ENCODE data around the gene LMTK3. TPM values are rescaled to one million over a fixed set of nuclear protein-coding genes. Genes with fewer than 3 reads are reported as not detected.

LMTK3 gene
- total and polyA plus RNA-seq, 2 experiments from 2014 or later: 1.6 to 11.8 TPM

DNA sequence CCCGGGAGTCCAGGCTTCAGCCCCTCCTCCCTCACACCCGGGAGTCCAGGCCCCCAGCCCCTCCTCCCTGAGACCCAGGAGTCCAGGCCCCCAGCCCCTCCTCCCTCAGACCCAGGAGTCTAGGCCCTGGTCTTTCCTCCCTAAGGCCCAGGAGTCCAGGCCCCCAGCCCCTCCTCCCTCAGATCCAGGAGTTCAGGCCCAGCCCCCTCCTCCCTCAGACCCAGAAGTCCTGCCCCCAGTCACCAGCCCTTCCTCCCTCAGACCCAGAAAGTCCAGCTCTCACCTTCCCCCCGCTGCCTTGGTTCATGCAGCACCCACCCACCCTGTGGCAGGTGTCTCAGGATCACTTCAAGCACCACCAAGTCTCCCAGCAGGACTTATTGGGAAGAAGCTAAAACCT lies 28.3 kb downstream of the LMTK3 start:
- peaks cover 34% of the 10 kb centered on the region for H3F3A ChIP-seq (replicated peaks; ENCODE audit: low read depth)
- Mint-ChIP-seq H3K4me1 (peaks cover 21% of the 10 kb centered on the region), H3K4me3 (no peak overlapping the region), H3K36me3 (ENCODE audit: low read depth) (peaks cover 15% of the 10 kb centered on the region), H3K9me3 (peaks cover 2% of the 10 kb centered on the region), H3K27ac (peak overlapping the region; percentile 58; the same call in 1 of the 2 replicates), H3K27me3 (ENCODE audit: insufficient read depth, low read depth, poor library complexity) (peaks cover 49% of the 10 kb centered on the region)
- no peak overlapping the region for H3K27ac ChIP-seq (ENCODE audit: low read depth)
- H3K4me1 ChIP-seq (ENCODE audit: insufficient read depth): peaks cover 12% of the 10 kb centered on the region; the same call in 1 of the 2 replicates
- no peak overlapping the region for H3K4me3 ChIP-seq
- no peaks in the 10 kb centered on the region for H3K79me2 ChIP-seq (replicated peaks; ENCODE audit: insufficient read depth)
- no peaks in the 10 kb centered on the region for H3K27me3 ChIP-seq (ENCODE audit: insufficient read depth)
- H3K4me2 ChIP-seq: no peak overlapping the region
- no peak for TF ChIP-seq EZH2phosphoT487 (IDR thresholded peaks at IDR 0.05; ENCODE audit: unreplicated experiment)
- no peak for TF ChIP-seq ZNF114 (CRISPR knock-in tag; IDR thresholded peaks at IDR 0.05)
- TF ChIP-seq, protein P1, sequence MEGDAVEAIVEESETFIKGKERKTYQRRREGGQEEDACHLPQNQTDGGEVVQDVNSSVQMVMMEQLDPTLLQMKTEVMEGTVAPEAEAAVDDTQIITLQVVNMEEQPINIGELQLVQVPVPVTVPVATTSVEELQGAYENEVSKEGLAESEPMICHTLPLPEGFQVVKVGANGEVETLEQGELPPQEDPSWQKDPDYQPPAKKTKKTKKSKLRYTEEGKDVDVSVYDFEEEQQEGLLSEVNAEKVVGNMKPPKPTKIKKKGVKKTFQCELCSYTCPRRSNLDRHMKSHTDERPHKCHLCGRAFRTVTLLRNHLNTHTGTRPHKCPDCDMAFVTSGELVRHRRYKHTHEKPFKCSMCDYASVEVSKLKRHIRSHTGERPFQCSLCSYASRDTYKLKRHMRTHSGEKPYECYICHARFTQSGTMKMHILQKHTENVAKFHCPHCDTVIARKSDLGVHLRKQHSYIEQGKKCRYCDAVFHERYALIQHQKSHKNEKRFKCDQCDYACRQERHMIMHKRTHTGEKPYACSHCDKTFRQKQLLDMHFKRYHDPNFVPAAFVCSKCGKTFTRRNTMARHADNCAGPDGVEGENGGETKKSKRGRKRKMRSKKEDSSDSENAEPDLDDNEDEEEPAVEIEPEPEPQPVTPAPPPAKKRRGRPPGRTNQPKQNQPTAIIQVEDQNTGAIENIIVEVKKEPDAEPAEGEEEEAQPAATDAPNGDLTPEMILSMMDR (conservative IDR thresholded peaks at IDR 0.05; ENCODE audit: low read depth in 2 of 2): no peak
- no peak for TF ChIP-seq CREB1 (CRISPR knock-in tag; IDR thresholded peaks at IDR 0.05; ENCODE audit: low read depth)
- TF ChIP-seq POLR2AphosphoS5 (IDR thresholded peaks at IDR 0.05; ENCODE audit: low read depth): no peak
- no peak for TF ChIP-seq JUNB (IDR thresholded peaks at IDR 0.05; ENCODE audit: unreplicated experiment)
- DNase-seq (ENCODE audit: low spot score): peak; percentile 14
- no peak overlapping the region for H2AFZ ChIP-seq
- H3K36me3 ChIP-seq (ENCODE audit: insufficient read depth): no peaks in the 10 kb centered on the region
- ATAC-seq: no peak
- H3K9me2 ChIP-seq (ENCODE audit: insufficient read depth): no peaks in the 10 kb centered on the region
- no peaks in the 10 kb centered on the region; the same call in 1 of the 2 replicates for H4K20me1 ChIP-seq (replicated peaks; ENCODE audit: insufficient read depth)

DNA sequence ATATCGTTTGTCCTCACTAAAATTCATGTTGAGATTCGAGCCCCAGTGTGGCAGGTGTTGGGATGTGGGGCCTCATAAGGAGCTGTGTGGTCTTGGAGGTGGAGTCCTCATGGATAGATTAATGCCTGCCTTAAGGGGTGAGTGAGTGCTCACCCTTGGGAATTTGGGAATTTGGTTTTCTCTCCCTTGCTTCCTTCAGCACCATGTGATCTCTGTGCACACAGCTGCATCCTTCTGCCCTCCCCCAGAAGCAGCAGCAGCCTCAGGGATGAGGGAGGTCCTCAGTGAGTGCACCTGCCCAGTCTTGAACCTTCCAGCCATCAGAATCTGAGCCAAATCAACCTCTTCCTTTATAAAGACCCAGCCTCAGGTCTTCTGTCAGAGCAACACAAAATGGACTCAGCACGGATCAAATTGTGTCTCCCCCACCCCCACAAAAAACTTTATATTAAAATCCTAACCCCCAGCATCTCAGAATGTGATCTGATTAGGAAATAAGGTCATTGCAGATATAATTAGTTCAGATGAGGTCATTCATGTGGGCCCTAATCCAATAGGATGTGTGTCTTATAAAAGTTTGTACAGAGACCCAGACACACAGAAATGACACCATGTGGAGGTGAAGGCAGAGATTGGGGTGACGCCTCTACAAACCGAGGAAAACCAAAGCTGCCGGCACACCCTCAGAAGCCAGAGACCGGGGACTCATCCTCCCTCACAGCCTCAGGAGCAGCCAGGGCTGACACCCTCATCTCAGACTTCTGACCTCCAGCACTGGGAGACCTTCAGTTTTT lies 29.6 kb downstream of the LMTK3 start:
- H3K4me3 Mint-ChIP-seq: peak overlapping the region; percentile 83; the same call in 2 of the 3 replicates
- H3K36me3 Mint-ChIP-seq (ENCODE audit: low read depth): peaks cover 17% of the 10 kb centered on the region
- no peak for ATAC-seq
- H3K4me2 ChIP-seq: peak overlapping the region; percentile 84
- H3K4me3 ChIP-seq: peak overlapping the region; percentile 90
- H3K27ac ChIP-seq (ENCODE audit: low read depth): no peak overlapping the region
- peaks cover 2% of the 10 kb centered on the region; the same call in 1 of the 2 replicates for H4K20me1 ChIP-seq (replicated peaks; ENCODE audit: insufficient read depth)
- peaks cover 30% of the 10 kb centered on the region for H3F3A ChIP-seq (replicated peaks; ENCODE audit: low read depth)
- no peaks in the 10 kb centered on the region for H3K79me2 ChIP-seq (replicated peaks; ENCODE audit: insufficient read depth)
- H3K9me2 ChIP-seq (ENCODE audit: insufficient read depth): no peaks in the 10 kb centered on the region
- peaks cover 2% of the 10 kb centered on the region; the same call in 2 of the 3 replicates for H3K9me3 Mint-ChIP-seq
- DNase-seq (ENCODE audit: low spot score): peak; percentile 26
- no peak overlapping the region for H2AFZ ChIP-seq
- no peaks in the 10 kb centered on the region for H3K36me3 ChIP-seq (ENCODE audit: insufficient read depth)
- H3K4me1 Mint-ChIP-seq: peaks cover 22% of the 10 kb centered on the region
- peaks cover 43% of the 10 kb centered on the region for H3K27me3 Mint-ChIP-seq (ENCODE audit: insufficient read depth, low read depth, poor library complexity)
- no peaks in the 10 kb centered on the region for H3K27me3 ChIP-seq (ENCODE audit: insufficient read depth)
- H3K4me1 ChIP-seq (ENCODE audit: insufficient read depth): peaks cover 12% of the 10 kb centered on the region; the same call in 1 of the 2 replicates
- peak overlapping the region; percentile 40; the same call in 1 of the 2 replicates for H3K27ac Mint-ChIP-seq
- TF ChIP-seq, protein P2, sequence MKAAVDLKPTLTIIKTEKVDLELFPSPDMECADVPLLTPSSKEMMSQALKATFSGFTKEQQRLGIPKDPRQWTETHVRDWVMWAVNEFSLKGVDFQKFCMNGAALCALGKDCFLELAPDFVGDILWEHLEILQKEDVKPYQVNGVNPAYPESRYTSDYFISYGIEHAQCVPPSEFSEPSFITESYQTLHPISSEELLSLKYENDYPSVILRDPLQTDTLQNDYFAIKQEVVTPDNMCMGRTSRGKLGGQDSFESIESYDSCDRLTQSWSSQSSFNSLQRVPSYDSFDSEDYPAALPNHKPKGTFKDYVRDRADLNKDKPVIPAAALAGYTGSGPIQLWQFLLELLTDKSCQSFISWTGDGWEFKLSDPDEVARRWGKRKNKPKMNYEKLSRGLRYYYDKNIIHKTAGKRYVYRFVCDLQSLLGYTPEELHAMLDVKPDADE (IDR thresholded peaks at IDR 0.05): no peak
- TF ChIP-seq POLR2AphosphoS5 (IDR thresholded peaks at IDR 0.05; ENCODE audit: low read depth) (no peak), ZNF331 (CRISPR knock-in tag; IDR thresholded peaks at IDR 0.05; ENCODE audit: low read depth) (no peak)
- TF ChIP-seq, protein P3, sequence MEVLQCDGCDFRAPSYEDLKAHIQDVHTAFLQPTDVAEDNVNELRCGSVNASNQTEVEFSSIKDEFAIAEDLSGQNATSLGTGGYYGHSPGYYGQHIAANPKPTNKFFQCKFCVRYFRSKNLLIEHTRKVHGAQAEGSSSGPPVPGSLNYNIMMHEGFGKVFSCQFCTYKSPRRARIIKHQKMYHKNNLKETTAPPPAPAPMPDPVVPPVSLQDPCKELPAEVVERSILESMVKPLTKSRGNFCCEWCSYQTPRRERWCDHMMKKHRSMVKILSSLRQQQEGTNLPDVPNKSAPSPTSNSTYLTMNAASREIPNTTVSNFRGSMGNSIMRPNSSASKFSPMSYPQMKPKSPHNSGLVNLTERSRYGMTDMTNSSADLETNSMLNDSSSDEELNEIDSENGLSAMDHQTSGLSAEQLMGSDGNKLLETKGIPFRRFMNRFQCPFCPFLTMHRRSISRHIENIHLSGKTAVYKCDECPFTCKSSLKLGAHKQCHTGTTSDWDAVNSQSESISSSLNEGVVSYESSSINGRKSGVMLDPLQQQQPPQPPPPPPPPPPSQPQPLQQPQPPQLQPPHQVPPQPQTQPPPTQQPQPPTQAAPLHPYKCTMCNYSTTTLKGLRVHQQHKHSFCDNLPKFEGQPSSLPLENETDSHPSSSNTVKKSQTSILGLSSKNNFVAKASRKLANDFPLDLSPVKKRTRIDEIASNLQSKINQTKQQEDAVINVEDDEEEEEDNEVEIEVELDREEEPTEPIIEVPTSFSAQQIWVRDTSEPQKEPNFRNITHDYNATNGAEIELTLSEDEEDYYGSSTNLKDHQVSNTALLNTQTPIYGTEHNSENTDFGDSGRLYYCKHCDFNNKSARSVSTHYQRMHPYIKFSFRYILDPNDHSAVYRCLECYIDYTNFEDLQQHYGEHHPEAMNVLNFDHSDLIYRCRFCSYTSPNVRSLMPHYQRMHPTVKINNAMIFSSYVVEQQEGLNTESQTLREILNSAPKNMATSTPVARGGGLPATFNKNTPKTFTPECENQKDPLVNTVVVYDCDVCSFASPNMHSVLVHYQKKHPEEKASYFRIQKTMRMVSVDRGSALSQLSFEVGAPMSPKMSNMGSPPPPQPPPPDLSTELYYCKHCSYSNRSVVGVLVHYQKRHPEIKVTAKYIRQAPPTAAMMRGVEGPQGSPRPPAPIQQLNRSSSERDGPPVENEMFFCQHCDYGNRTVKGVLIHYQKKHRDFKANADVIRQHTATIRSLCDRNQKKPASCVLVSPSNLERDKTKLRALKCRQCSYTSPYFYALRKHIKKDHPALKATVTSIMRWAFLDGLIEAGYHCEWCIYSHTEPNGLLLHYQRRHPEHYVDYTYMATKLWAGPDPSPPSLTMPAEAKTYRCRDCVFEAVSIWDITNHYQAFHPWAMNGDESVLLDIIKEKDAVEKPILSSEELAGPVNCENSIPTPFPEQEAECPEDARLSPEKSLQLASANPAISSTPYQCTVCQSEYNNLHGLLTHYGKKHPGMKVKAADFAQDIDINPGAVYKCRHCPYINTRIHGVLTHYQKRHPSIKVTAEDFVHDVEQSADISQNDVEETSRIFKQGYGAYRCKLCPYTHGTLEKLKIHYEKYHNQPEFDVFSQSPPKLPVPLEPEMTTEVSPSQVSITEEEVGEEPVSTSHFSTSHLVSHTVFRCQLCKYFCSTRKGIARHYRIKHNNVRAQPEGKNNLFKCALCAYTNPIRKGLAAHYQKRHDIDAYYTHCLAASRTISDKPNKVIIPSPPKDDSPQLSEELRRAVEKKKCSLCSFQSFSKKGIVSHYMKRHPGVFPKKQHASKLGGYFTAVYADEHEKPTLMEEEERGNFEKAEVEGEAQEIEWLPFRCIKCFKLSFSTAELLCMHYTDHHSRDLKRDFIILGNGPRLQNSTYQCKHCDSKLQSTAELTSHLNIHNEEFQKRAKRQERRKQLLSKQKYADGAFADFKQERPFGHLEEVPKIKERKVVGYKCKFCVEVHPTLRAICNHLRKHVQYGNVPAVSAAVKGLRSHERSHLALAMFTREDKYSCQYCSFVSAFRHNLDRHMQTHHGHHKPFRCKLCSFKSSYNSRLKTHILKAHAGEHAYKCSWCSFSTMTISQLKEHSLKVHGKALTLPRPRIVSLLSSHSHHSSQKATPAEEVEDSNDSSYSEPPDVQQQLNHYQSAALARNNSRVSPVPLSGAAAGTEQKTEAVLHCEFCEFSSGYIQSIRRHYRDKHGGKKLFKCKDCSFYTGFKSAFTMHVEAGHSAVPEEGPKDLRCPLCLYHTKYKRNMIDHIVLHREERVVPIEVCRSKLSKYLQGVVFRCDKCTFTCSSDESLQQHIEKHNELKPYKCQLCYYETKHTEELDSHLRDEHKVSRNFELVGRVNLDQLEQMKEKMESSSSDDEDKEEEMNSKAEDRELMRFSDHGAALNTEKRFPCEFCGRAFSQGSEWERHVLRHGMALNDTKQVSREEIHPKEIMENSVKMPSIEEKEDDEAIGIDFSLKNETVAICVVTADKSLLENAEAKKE (CRISPR knock-in tag; IDR thresholded peaks at IDR 0.05): no peak

Measured in GM23338 (cell line).